VCaP (cell line): ENCODE measurements around the gene UBE2E2.

Source experiments
- H3K27ac ChIP-seq: fragments of 450-650 bp; 2 replicates; pipeline ENCODE4 v1.5.1; 2017
- TF ChIP-seq, protein P1 (sequence below): fragments of 450-650 bp; conservative IDR thresholded peaks from 2 replicates; pipeline ENCODE4 v1.5.1; 2017; ENCODE audit warnings: mild to moderate bottlenecking, moderate library complexity

UBE2E2 gene

DNA sequence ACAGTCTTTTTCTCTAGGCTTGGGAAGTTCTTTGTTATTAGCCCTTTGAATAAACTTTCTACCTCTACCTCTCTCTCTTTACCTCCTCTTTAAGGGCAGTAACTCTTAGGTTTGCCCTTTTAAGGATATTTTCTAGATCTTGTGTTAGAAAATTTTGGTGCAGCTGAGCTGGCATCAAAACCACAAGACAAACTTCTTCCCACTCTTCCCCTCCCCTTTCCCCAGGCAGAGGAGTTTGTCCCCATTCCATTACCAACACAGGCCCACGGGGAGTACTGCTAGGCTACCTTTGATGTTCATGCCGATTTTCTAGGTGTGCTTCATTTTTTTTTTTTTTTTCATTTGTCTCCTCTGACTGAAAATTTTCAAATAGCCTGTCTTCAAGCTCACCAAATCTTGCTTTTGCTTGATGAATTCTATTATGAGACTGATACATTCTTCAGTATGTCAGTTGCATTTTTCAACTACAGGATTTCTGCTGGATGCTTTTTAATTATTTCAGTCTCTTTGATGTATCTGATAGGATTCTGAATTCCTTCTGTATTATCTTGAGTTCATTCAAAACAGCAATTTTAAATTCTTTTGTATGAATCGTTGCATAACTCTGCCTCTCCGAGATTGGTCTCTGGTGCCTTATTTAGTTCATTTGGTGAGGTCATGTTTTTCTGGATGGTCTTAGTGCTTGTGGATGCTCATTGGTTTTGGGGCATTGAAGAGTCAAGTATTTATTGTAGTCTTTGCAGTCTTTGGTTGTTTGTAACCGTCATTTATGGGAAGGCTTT is 112.0 kb downstream of the UBE2E2 start:
- H3K27ac ChIP-seq: no peak overlapping the region
- TF ChIP-seq, protein P1, sequence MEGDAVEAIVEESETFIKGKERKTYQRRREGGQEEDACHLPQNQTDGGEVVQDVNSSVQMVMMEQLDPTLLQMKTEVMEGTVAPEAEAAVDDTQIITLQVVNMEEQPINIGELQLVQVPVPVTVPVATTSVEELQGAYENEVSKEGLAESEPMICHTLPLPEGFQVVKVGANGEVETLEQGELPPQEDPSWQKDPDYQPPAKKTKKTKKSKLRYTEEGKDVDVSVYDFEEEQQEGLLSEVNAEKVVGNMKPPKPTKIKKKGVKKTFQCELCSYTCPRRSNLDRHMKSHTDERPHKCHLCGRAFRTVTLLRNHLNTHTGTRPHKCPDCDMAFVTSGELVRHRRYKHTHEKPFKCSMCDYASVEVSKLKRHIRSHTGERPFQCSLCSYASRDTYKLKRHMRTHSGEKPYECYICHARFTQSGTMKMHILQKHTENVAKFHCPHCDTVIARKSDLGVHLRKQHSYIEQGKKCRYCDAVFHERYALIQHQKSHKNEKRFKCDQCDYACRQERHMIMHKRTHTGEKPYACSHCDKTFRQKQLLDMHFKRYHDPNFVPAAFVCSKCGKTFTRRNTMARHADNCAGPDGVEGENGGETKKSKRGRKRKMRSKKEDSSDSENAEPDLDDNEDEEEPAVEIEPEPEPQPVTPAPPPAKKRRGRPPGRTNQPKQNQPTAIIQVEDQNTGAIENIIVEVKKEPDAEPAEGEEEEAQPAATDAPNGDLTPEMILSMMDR: no peak

DNA sequence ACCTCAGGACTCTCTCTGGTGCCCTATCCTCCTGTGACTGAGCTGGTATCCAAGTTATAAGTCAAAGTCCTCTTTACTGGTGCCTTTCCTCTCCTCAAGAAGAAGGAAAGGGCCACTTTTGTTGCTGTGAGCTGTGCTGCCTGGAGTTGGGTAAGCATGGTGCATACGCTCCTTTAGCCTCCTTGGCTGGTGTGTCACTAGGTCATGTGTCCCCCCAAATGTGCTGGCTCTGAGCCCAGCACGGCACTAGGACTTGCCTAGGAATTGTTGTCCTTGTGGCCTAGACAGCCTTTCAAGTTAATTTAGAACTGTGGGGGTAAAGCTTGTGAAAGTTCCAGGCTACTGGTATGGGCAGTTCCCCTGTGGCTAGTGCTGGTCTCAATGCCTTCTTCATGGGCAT is 113.8 kb downstream of the UBE2E2 start:
- TF ChIP-seq, protein P1: no peak
- no peak overlapping the region for H3K27ac ChIP-seq

DNA sequence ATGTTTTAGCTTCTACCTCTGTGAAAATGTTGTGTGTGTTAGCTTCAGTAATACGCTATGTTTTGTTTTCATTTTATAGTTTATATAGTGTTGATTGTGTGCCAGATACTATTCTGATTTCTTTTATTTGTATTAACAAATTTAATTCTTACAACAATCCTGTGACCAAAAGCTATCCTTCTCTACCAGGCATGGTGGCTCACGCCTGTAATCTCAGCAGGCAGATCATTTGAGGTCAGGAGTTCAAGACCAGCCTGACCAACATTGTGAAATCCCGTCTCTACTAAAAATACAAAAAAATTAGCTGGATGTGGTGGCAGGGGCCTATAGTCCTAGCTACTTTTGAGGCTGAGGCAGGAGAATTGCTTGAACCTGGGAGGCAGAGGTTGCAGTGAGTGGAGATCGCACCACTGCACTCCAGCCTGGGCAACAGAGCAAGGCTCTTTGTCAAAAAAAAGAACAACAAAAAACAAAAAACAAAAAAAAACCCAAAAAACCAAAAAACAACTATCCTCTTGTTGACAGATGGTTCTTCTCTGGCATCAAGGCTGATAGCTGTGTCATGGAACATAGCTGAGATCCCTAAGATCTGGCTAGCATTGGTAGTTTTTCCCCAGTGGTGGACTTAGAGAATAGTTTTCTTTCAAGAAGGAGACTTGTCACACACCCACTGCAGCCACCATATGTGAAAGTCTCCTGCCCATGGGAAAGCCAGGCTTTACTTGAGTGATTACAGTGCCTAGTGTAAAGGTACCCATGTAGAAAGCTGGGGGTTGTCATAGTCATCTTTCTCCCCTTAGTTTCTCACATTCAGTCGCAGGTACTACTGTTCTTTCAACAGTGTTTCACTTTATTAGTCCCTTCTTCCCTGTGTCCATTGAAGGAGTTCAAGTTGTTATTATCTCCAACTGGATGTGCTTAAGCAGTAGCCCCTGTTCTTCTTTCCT is 116.5 kb downstream of the UBE2E2 start:
- H3K27ac ChIP-seq: peak overlapping the region; percentile 78
- TF ChIP-seq, protein P1: no peak

DNA sequence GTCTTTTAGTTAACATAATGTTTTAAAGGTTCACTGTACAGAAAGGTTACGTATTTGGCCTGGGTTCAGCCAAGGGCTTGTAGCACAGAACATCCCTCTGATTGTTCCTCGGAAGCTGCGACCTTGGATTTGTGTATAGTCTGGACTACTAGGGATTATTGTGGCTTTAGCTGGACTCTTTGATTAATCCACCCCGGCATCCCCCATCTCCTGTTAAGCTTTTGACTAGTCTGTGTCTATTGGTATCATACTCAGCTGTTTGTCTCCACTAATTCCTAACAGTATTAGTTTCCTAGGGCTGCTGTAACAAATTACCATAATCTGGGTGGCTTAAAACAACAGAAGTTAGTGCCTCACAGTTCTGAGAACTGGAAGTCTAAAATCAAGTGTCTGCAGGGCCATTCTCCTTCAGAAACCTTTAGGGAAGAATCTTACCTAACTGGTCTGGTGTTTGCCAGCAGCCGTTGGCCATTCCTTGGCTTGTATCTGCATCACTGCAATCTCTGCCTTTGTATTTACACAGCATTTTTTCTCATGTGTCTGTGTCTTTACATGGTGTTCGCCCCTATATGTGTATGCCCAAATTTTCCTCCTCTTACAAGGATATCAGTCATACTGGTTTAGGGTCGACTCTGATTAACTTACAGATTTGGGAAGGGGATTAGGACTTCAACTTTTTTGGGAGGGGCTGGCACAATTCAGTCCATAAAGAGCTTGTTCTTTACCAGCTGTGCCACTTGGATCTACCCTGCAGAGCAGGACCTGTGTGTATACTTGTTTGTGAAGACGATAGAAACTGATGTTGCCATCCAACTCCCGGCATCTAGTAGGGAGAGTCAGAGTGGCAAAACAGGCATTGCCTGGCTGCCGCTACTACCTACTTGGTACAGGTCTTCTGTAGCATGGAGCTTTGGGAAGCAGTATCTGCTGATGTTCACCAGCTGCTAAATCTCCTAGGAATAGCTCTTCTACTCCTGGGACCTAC is 117.8 kb downstream of the UBE2E2 start:
- H3K27ac ChIP-seq: peak overlapping the region; percentile 78
- TF ChIP-seq, protein P1: no peak

DNA sequence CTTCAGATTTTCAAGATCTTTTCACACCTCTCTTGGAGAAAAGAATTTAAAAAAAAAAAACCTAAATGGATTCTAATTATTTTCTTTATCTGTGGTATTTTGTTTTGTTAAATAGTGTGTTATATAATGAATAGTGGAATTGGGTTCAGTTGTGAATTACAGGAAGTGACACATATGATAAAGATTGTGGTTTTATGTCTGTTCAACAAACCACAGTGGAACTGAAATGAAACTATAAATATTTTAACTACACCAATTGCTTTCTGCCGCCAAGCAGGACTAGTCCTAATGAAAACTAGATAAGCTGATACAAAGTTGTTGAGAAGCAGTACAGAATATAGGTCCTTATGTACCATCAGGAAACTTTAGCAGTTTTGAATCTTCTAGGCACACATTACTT is 121.6 kb downstream of the UBE2E2 start:
- no peak overlapping the region for H3K27ac ChIP-seq
- TF ChIP-seq, protein P1: no peak

DNA sequence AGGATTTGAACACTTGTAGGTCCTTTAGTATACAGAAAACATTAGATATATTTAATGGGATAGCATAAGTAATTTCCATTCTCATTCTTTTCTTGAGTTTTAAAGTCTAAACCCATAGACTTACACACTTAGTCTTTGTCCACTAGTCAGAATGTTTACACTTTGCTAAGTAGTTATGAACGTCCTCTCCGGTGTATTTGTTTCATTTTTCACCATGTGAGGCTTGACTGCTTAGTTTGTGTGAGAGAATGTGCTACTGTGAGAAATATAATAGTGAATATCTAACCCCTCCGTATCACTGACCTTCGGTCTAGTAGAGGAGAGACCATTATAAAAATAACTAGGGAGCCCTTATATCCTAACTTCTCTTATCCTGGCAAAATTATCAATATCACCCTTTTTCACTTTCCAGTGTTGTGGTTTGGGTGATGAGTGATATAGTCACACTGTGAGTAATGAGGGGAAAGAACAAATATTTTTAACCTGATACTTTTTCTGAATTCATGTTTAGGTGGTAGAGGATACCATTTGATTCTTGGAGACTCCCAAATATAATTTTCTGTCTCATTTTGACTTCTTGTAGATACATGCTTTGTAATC is 122.4 kb downstream of the UBE2E2 start:
- no peak overlapping the region for H3K27ac ChIP-seq
- TF ChIP-seq, protein P1: no peak
